ENCODE measurements around the gene DPYSL4.

The DPYSL4 gene

DNA sequence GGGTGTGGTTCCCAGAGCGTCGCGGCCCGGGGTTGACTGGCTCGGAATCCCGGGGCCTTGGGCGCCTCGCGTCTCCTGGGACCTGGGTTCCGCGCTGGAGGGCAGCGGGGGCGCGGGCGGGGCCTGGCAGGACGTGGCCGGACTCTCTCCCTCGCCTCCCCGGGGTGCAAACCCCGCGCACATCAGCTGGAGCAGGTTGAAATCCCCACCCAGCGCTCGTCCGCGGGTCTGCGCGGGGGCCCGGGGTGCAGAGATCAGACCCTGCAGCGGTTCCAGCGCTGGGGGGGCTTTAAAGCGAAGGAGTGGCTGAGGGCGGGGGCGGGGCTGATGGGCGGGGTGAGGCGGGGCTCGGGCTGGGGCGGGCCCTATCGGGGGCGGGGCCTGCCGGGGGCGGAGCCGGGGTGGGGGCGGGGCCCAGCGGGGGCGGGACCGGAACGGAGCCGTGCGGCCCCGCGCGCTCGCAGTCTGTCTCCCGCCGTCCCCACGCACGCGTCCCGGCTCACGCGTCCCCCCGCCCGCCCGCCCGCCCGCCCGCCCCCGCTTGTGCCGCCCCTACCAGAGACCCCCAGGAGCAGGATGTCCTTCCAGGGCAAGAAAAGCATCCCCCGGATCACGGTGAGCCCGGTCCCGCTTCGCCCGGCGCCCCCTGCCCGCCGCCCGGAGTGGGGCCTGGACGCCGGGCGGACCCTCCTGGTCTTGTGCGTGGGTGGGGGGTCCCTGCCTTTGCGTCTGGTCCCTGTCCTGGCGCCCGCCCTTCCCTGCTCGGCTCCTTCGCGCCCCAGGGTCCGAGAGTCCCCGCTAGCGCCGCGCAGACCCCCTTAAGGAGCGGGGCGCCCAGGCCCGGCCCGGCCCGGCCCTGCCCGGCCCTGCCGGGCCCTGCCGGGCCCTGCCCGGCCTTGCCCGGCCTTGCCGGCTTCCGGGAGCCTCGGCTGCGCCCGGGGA, at the start of gene DPYSL4:
DPYSL4 (plus strand) TSS at position 461 of the 942 bp plus-strand sequence; CDS start at position 577, 116 bp downstream.
- Histone ChIP-seq H3K4me1 (peaks cover 6 to 29% (median 24%) of the 10 kb centered on the region in 4 donors), H3K27ac (no peak within 1 kb of the TSS)
- no peak for DNase-seq

DNA sequence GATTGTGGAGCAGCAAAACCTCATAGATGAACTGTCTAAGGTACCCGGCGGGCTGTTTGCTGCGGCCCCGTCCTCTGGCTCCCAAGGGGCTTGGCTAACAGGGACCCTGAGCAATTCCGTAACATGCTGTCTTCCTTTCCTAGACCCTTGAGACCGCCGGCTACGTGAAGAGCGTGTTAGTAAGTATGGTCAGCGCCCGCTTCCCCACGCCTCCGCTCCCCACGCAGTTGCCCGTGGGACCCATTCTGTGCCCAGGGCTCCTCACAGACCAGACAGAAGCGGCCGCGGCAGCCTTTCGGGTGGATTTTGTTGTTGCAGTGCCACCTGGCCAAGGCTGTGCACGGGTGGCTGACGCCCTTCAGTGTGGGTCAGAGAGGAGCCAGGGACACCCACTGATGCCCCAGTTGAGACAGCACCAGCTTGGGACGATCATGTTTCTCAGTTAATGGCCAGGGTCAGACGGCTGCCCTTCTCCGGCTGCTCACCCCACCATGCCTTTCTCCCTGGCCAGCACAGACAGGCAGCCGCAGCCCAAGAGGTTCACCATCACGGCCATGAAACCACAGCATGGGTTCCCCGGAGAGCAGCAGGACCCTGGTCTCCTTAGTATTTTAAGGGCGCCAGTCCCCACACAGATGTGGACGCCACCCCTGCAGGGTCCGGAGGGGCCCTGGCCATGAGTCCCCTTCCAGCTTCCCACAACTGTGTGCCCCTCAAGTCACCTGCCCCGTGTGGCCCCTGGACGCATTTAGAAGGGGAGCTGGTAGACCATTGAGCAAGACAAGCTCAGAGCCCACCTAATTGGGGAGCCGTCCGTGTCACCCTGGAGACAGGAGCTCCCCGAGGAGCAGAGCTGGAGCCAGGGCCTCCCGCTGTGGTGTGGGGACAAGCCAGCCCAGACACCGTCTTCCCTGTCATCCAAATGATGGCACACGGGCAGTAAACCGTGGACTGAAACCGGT, 49.4 kb upstream of the DPYSL4 start:
- no peaks in the 10 kb centered on the region for H3K36me3 ChIP-seq
- intact Hi-C loops (cut with DNase I; ENCODE audit: low total_unique reads) = no loop called here
- no peak overlapping the region for H3K4me3 ChIP-seq
- H3K27me3 ChIP-seq = peaks cover 0 to 31% of the 10 kb centered on the region in 2 donors
- H3K9me3 ChIP-seq = no peaks in the 10 kb centered on the region
- DNase-seq = peak in 1 of 2 donors; percentile 59
- TF ChIP-seq, protein P1, sequence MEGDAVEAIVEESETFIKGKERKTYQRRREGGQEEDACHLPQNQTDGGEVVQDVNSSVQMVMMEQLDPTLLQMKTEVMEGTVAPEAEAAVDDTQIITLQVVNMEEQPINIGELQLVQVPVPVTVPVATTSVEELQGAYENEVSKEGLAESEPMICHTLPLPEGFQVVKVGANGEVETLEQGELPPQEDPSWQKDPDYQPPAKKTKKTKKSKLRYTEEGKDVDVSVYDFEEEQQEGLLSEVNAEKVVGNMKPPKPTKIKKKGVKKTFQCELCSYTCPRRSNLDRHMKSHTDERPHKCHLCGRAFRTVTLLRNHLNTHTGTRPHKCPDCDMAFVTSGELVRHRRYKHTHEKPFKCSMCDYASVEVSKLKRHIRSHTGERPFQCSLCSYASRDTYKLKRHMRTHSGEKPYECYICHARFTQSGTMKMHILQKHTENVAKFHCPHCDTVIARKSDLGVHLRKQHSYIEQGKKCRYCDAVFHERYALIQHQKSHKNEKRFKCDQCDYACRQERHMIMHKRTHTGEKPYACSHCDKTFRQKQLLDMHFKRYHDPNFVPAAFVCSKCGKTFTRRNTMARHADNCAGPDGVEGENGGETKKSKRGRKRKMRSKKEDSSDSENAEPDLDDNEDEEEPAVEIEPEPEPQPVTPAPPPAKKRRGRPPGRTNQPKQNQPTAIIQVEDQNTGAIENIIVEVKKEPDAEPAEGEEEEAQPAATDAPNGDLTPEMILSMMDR (IDR thresholded peaks at IDR 0.05) = no peak
- H3K27ac ChIP-seq = no peak overlapping the region
- peaks cover 0 to 4% (median 0%) of the 10 kb centered on the region in 4 donors for H3K4me1 ChIP-seq

More for the DNA sequence above, at the start of gene DPYSL4:
- intact Hi-C loops (cut with DNase I; ENCODE audit: low total_unique reads) = no loop called here
- Histone ChIP-seq H3K27me3 (peaks cover 0 to 74% of the 10 kb centered on the region in 2 donors), H3K9me3 (no peaks in the 10 kb centered on the region), H3K36me3 (no peaks in the 10 kb centered on the region), H3K4me3 (peak within 1 kb of the TSS; percentile 24 to 48)
- TF ChIP-seq, protein P1 (IDR thresholded peaks at IDR 0.05) = no peak

DNA sequence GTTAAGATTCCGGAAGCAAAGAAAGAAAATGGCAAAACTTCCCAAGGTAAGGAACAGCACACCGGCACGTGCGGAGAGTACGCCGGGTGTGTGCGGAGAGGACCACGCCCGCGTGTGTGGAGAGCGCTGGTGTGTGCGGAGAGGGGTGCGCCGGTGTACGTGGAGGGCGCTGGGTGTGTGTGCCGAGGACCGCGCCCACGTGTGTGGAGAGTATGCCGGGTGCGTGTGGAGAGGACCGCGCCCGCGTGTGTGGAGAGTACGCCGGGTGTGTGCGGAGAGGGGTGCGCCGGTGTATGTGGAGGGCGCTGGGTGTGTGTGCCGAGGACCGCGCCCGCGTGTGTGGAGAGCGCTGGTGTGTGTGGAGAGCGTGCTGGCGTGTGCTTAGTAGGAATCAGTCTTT, 48.6 kb upstream of the DPYSL4 start:
- TF ChIP-seq, protein P1 (IDR thresholded peaks at IDR 0.05) = no peak
- no peaks in the 10 kb centered on the region for H3K9me3 ChIP-seq
- H3K4me1 ChIP-seq = peaks cover 0 to 10% (median 0%) of the 10 kb centered on the region in 4 donors
- no peaks in the 10 kb centered on the region for H3K36me3 ChIP-seq
- H3K4me3 ChIP-seq = no peak overlapping the region
- intact Hi-C loops (cut with DNase I; ENCODE audit: low total_unique reads) = no loop called here
- H3K27me3 ChIP-seq = peaks cover 0 to 31% of the 10 kb centered on the region in 2 donors
- DNase-seq = peak; percentile 13 to 46
- no peak overlapping the region for H3K27ac ChIP-seq

DNA sequence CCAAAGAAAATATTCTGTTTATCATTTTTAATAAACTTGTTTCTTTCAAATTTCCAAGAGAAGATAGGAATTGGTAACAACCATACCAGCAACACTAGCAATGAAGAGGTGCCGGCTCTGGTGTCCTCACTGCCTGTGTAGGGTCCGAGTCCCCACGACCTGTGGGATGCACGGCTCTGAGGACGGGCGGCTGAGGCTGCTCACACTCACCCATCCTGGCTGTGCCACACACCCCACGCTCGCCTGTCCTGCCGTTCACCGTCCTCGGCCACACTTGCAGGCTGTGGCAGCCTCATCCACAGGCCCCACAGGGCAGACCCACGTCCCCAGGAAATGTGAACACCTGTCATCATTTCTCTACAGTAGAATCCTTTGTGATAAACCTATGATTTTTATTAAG, 48.2 kb upstream of the DPYSL4 start:
- intact Hi-C loops (cut with DNase I; ENCODE audit: low total_unique reads) = no loop called here
- TF ChIP-seq, protein P1 (IDR thresholded peaks at IDR 0.05) = no peak
- peak; percentile 5 to 51 for DNase-seq
- no peaks in the 10 kb centered on the region for H3K9me3 ChIP-seq
- no peaks in the 10 kb centered on the region for H3K36me3 ChIP-seq
- H3K27me3 ChIP-seq = peaks cover 0 to 29% of the 10 kb centered on the region in 2 donors
- no peak overlapping the region for H3K27ac ChIP-seq
- H3K4me3 ChIP-seq = no peak overlapping the region
- peaks cover 0 to 10% (median 0%) of the 10 kb centered on the region in 4 donors for H3K4me1 ChIP-seq

DNA sequence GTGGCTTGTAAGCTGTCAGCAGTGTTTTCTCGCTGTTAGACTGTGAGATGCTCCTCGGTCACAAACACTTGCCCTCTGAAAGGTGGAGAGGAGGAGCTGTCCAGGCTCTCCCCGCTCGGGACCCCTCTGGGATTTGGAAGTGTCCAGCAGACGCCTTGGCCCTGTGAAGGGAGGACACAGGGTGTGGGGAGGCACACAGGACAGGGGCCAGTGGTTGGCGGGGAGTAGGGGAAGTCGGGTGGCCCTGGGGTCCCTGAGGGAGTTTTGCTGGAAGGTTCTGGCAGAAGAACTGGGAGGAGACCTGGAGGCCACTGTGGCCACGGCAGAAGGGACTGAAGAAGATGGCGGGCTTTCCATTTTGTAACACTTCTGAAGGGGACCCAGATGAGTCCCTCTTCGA, 47.2 kb upstream of the DPYSL4 start:
- no peak overlapping the region for H3K4me3 ChIP-seq
- no peaks in the 10 kb centered on the region for H3K9me3 ChIP-seq
- H3K4me1 ChIP-seq = peaks cover 0 to 10% (median 0%) of the 10 kb centered on the region in 4 donors
- intact Hi-C loops (cut with DNase I; ENCODE audit: low total_unique reads) = no loop called here
- peaks cover 0 to 30% of the 10 kb centered on the region in 2 donors for H3K27me3 ChIP-seq
- H3K36me3 ChIP-seq = no peaks in the 10 kb centered on the region
- TF ChIP-seq, protein P1 (IDR thresholded peaks at IDR 0.05) = no peak
- peak; percentile 10 to 53 for DNase-seq
- H3K27ac ChIP-seq = no peak overlapping the region
